Left ventricle myocardium inferior (tissue), 1 donor: ENCODE measurements around the gene DLG2. TPM values are rescaled to one million over a fixed set of nuclear protein-coding genes. Genes with fewer than 3 reads are reported as not detected.

Experiments used
- DNase-seq: peaks from one replicate; pipeline ENCODE4 v3.0.0-alpha.2; 2020
- H3K27ac ChIP-seq: fragments of 200-600 bp; replicated peaks from 2 replicates; pipeline ENCODE4 v1.8.0; 2021
- H3K27me3 ChIP-seq: fragments of 200-600 bp; 2 replicates; pipeline ENCODE4 v1.8.0; 2021; ENCODE audit warnings: low read depth
- H3K36me3 ChIP-seq: fragments of 200-600 bp; 2 replicates; pipeline ENCODE4 v1.8.0; 2021
- H3K4me1 ChIP-seq: fragments of 200-600 bp; 2 replicates; pipeline ENCODE4 v1.8.0; 2021
- H3K4me3 ChIP-seq: fragments of 200-600 bp; 2 replicates; pipeline ENCODE4 v1.8.0; 2021; ENCODE audit warnings: mild to moderate bottlenecking, moderate library complexity
- H3K9me3 ChIP-seq: fragments of 200-600 bp; replicated peaks from 2 replicates; pipeline ENCODE4 v1.8.0; 2021
- intact Hi-C: fragments of 100-400 bp; cut with micrococcal nuclease; formaldehyde crosslinking; loops from one replicate; pipeline ENCODE4 v1.11.0; 2022
- total RNA-seq: library from RNA; stranded (reverse); fragmentation: NEBNext Ultra II Directional; extraction: Animal tissue kit (Norgen Biotek cat#: 25700); gene quantifications from one replicate; pipeline ENCODE4 v1.2.1, GENCODE V29; 2021
- TF ChIP-seq, protein P1 (sequence below): fragments of 200-600 bp; IDR thresholded peaks from 2 replicates; pipeline ENCODE4 v1.8.0; 2021; ENCODE audit warnings: antibody characterized with exemption, mild to moderate bottlenecking, borderline replicate concordance
- donor health status: DM: no; HTN: yes; CAD: no; lungs with severe emphysema.

DLG2 gene
- total RNA-seq, 1 donor from 2014 or later: 6.5 TPM

DNA sequence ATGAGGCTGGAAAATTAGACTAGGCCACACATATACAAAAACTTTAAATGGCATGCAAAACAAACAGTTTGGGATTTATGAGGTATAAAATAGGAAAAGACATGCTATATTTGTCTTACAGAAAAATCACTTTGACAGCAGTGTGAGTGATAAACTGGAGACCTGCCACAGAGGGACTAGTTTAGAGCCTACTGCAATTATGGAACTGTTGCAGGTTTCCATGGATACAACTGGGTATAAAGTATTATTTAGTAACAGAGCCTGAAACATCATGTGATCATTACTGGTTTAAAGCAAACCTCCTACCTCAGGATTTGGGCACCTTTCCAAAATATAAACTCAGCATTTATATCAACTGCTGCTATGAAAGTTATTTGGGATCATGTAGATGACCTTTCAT is 1032.5 kb downstream of the DLG2 start:
- Histone ChIP-seq H3K9me3 (peaks cover 4% of the 10 kb centered on the region), H3K36me3 (no peaks in the 10 kb centered on the region), H3K27ac (no peak overlapping the region), H3K27me3 (no peaks in the 10 kb centered on the region), H3K4me1 (no peaks in the 10 kb centered on the region), H3K4me3 (no peak overlapping the region)
- TF ChIP-seq, protein P1, sequence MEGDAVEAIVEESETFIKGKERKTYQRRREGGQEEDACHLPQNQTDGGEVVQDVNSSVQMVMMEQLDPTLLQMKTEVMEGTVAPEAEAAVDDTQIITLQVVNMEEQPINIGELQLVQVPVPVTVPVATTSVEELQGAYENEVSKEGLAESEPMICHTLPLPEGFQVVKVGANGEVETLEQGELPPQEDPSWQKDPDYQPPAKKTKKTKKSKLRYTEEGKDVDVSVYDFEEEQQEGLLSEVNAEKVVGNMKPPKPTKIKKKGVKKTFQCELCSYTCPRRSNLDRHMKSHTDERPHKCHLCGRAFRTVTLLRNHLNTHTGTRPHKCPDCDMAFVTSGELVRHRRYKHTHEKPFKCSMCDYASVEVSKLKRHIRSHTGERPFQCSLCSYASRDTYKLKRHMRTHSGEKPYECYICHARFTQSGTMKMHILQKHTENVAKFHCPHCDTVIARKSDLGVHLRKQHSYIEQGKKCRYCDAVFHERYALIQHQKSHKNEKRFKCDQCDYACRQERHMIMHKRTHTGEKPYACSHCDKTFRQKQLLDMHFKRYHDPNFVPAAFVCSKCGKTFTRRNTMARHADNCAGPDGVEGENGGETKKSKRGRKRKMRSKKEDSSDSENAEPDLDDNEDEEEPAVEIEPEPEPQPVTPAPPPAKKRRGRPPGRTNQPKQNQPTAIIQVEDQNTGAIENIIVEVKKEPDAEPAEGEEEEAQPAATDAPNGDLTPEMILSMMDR: no peak
- intact Hi-C loops: no loop called here
- no peak for DNase-seq

DNA sequence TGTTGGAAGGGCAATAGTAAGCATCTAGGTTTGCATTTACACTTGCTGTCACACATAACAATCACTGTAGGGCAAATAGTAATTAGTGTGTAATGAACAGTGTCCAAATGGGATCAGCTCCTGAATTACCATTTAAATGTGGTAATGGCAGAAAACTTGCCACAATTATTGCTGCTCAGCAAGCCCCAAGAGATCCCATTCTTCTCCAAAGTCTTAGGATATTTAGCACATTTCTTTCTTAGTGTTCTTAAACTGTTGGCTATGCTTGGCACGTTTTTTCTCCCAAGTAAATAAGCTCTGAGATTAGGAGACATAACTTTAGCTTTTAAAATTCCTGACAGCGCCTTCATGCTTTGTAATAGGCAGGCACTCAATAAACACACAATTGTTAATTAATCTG is 1037.0 kb downstream of the DLG2 start:
- intact Hi-C loops: no loop called here
- H3K4me1 ChIP-seq: no peaks in the 10 kb centered on the region
- H3K27me3 ChIP-seq: no peaks in the 10 kb centered on the region
- no peaks in the 10 kb centered on the region for H3K36me3 ChIP-seq
- no peak overlapping the region for H3K4me3 ChIP-seq
- H3K9me3 ChIP-seq: peaks cover 4% of the 10 kb centered on the region
- DNase-seq: no peak
- H3K27ac ChIP-seq: no peak overlapping the region
- TF ChIP-seq, protein P1: no peak

- intact Hi-C loops: no loop called here
- no peak overlapping the region for H3K4me3 ChIP-seq
- peaks cover 3% of the 10 kb centered on the region for H3K9me3 ChIP-seq
- H3K36me3 ChIP-seq: no peaks in the 10 kb centered on the region
- H3K27ac ChIP-seq: no peak overlapping the region
- no peak for DNase-seq
- no peaks in the 10 kb centered on the region for H3K4me1 ChIP-seq
- H3K27me3 ChIP-seq: no peaks in the 10 kb centered on the region
- TF ChIP-seq, protein P1: no peak
These were observed 1038.9 kb downstream of the DLG2 start for GRCh38 chr11:84588131-84588829.

GRCh38 chr11:84583106-84583505 is 1044.0 kb downstream of the DLG2 start:
- no peaks in the 10 kb centered on the region for H3K4me1 ChIP-seq
- H3K4me3 ChIP-seq: no peak overlapping the region
- H3K9me3 ChIP-seq: no peaks in the 10 kb centered on the region
- intact Hi-C loops: no loop called here
- no peak overlapping the region for H3K27ac ChIP-seq
- no peaks in the 10 kb centered on the region for H3K36me3 ChIP-seq
- DNase-seq: no peak
- no peaks in the 10 kb centered on the region for H3K27me3 ChIP-seq
- TF ChIP-seq, protein P1: no peak

- H3K27ac ChIP-seq: no peak overlapping the region
- no peak overlapping the region for H3K4me3 ChIP-seq
- DNase-seq: no peak
- H3K9me3 ChIP-seq: no peaks in the 10 kb centered on the region
- intact Hi-C loops: no loop called here
- no peaks in the 10 kb centered on the region for H3K4me1 ChIP-seq
- TF ChIP-seq, protein P1: no peak
- H3K36me3 ChIP-seq: no peaks in the 10 kb centered on the region
- no peaks in the 10 kb centered on the region for H3K27me3 ChIP-seq
These were observed 1046.1 kb downstream of the DLG2 start for GRCh38 chr11:84581083-84581482.

DNA sequence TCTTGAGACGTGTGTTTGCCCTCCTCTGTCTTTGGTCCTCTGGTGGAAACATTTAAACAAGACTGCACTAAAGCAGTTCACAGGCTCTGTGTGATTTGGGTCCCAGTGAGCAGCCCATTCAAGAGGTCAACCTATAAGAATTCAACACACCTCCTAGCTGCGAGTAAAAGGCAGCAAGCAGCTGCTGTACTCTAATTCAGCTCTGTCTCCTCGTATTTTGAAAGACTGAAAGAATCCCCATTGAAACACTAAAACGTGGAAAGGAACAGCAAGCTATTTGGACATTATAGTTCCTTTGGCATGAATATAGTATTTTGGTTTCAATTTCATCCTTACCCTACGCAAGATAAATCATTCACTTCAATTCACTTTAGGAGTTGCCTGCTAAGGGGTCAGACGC is 1046.7 kb downstream of the DLG2 start:
- H3K9me3 ChIP-seq: no peaks in the 10 kb centered on the region
- no peak overlapping the region for H3K27ac ChIP-seq
- no peak for DNase-seq
- TF ChIP-seq, protein P1: no peak
- H3K4me1 ChIP-seq: no peaks in the 10 kb centered on the region
- intact Hi-C loops: no loop called here
- H3K27me3 ChIP-seq: no peaks in the 10 kb centered on the region
- no peaks in the 10 kb centered on the region for H3K36me3 ChIP-seq
- H3K4me3 ChIP-seq: no peak overlapping the region
